Ectodermal cell (in vitro differentiated cells): ENCODE measurements around the gene RHOT1.
A peak's percentile ranks its signal among the peaks of the same experiment; 100 is the strongest.
"Not testable (repeated sequence)": the region's sequence is repeated elsewhere in the genome, so short reads cannot be mapped to it uniquely, and the experiment has no call there.

Experiments
- H3K27ac ChIP-seq: 2 replicates; pipeline ENCODE4 v1.7.0; 2013; ENCODE audit warnings: mild to moderate bottlenecking, low read depth, low read length; ENCODE audit not compliant: insufficient read depth, poor library complexity, severe bottlenecking
- H3K27me3 ChIP-seq: 2 replicates; pipeline ENCODE4 v1.7.0; 2013; ENCODE audit warnings: mild to moderate bottlenecking, low read length; ENCODE audit not compliant: insufficient read depth, control insufficient read depth, poor library complexity, severe bottlenecking
- H3K36me3 ChIP-seq: one replicate; pipeline ENCODE4 v1.7.0; 2013; ENCODE audit warnings: low read length; ENCODE audit not compliant: control insufficient read depth, insufficient read depth
- H3K4me1 ChIP-seq: one replicate; pipeline ENCODE4 v1.7.0; 2013; ENCODE audit warnings: low read length; ENCODE audit not compliant: control insufficient read depth, insufficient read depth
- H3K4me3 ChIP-seq: 2 replicates; pipeline ENCODE4 v1.7.0; 2013; ENCODE audit warnings: low read depth, low read length, control low read depth; ENCODE audit not compliant: insufficient read depth
- H3K9me3 ChIP-seq: 2 replicates; pipeline ENCODE4 v1.7.0; 2013; ENCODE audit warnings: mild to moderate bottlenecking, low read length, moderate library complexity; ENCODE audit not compliant: control insufficient read depth
- WGBS, 2 experiments: methylation state at CpG; one replicate each; pipeline ENCODE4 v1.1.7; 2013; ENCODE audit warnings: missing lambda C conversion rate in 2 of 2; 5-methylcytosine and 5-hydroxymethylcytosine counted together

RHOT1 gene

GRCh38 chr17:32256012-32256700 lies 113.9 kb downstream of the RHOT1 start:
- Histone ChIP-seq H3K27ac (no peak overlapping the region), H3K9me3 (no peaks in the 10 kb centered on the region), H3K4me1 (peaks cover 10% of the 10 kb centered on the region), H3K4me3 (no peak overlapping the region), H3K27me3 (no peaks in the 10 kb centered on the region), H3K36me3 (no peaks in the 10 kb centered on the region)
- 89 to 90% methylated on average over 9 of the region's 9 CpGs for WGBS, 2 experiments

GRCh38 chr17:32256701-32257019 lies 114.4 kb downstream of the RHOT1 start:
- H3K27ac ChIP-seq: no peak overlapping the region
- H3K9me3 ChIP-seq: no peaks in the 10 kb centered on the region
- H3K4me1 ChIP-seq: peaks cover 10% of the 10 kb centered on the region
- no peak overlapping the region for H3K4me3 ChIP-seq
- H3K36me3 ChIP-seq: no peaks in the 10 kb centered on the region
- WGBS, 2 experiments: 93 to 94% methylated on average over 9 of the region's 9 CpGs
- no peaks in the 10 kb centered on the region for H3K27me3 ChIP-seq

GRCh38 chr17:32258383-32259140 lies 116.3 kb downstream of the RHOT1 start:
- H3K27me3 ChIP-seq: no peaks in the 10 kb centered on the region
- H3K36me3 ChIP-seq: no peaks in the 10 kb centered on the region
- H3K9me3 ChIP-seq: no peaks in the 10 kb centered on the region
- H3K27ac ChIP-seq: peak overlapping the region; percentile 41
- WGBS, 2 experiments: 36 to 41% methylated on average over 18 of the region's 18 CpGs
- peaks cover 10% of the 10 kb centered on the region for H3K4me1 ChIP-seq
- H3K4me3 ChIP-seq: no peak overlapping the region

GRCh38 chr17:32259586-32259985 lies 117.3 kb downstream of the RHOT1 start:
- Histone ChIP-seq H3K27me3 (peaks cover 2% of the 10 kb centered on the region), H3K27ac (no peak overlapping the region), H3K4me1 (peaks cover 11% of the 10 kb centered on the region), H3K36me3 (no peaks in the 10 kb centered on the region), H3K4me3 (no peak overlapping the region), H3K9me3 (no peaks in the 10 kb centered on the region)
- WGBS, 2 experiments: 78 to 91% methylated on average over 4 of the region's 4 CpGs

GRCh38 chr17:32261417-32261736 lies 119.1 kb downstream of the RHOT1 start:
- Histone ChIP-seq H3K4me3 (no peak overlapping the region), H3K27me3 (peaks cover 16% of the 10 kb centered on the region), H3K9me3 (no peaks in the 10 kb centered on the region), H3K27ac (no peak overlapping the region), H3K36me3 (no peaks in the 10 kb centered on the region), H3K4me1 (peaks cover 18% of the 10 kb centered on the region)
- WGBS, 2 experiments: 77% methylated on average over 7 of the region's 7 CpGs

- Histone ChIP-seq H3K4me3 (no peak overlapping the region), H3K9me3 (no peaks in the 10 kb centered on the region), H3K4me1 (peaks cover 23% of the 10 kb centered on the region), H3K36me3 (no peaks in the 10 kb centered on the region), H3K27me3 (peaks cover 22% of the 10 kb centered on the region), H3K27ac (no peak overlapping the region)
- WGBS, 2 experiments: 80 to 83% methylated on average over 13 of the region's 13 CpGs
These were observed 119.7 kb downstream of the RHOT1 start for GRCh38 chr17:32261936-32262510.

- Histone ChIP-seq H3K4me1 (peaks cover 22% of the 10 kb centered on the region), H3K27me3 (peaks cover 37% of the 10 kb centered on the region)
- not testable (repeated sequence) for H3K27ac ChIP-seq, H3K4me3 ChIP-seq, H3K9me3 ChIP-seq, H3K36me3 ChIP-seq
- 91 to 93% methylated on average over 17 of the region's 17 CpGs for WGBS, 2 experiments
These were observed 121.2 kb downstream of the RHOT1 start for GRCh38 chr17:32263515-32263914.

GRCh38 chr17:32264140-32264799 lies 122.0 kb downstream of the RHOT1 start:
- 13% methylated on average over 6 of the region's 6 CpGs for WGBS, 2 experiments
- peaks cover 17% of the 10 kb centered on the region for H3K4me1 ChIP-seq
- peaks cover 44% of the 10 kb centered on the region for H3K27me3 ChIP-seq
- no peak overlapping the region for H3K27ac ChIP-seq
- H3K4me3 ChIP-seq: no peak overlapping the region
- H3K9me3 ChIP-seq: no peaks in the 10 kb centered on the region
- H3K36me3 ChIP-seq: no peaks in the 10 kb centered on the region

GRCh38 chr17:32264823-32265191 lies 122.5 kb downstream of the RHOT1 start:
- Histone ChIP-seq H3K27me3 (peaks cover 44% of the 10 kb centered on the region), H3K4me3 (peak overlapping the region; percentile 20), H3K4me1 (peaks cover 17% of the 10 kb centered on the region)

More at GRCh38 chr17:32264823-32265191, 122.5 kb downstream of the RHOT1 start:
- H3K9me3 ChIP-seq: no peaks in the 10 kb centered on the region
- WGBS, 2 experiments: 12 to 13% methylated on average over 8 of the region's 8 CpGs
- H3K36me3 ChIP-seq: no peaks in the 10 kb centered on the region
- no peak overlapping the region for H3K27ac ChIP-seq
